Measurements from ENCODE around the gene GIT2.
"Not testable (repeated sequence)": the region's sequence is repeated elsewhere in the genome, so short reads cannot be mapped to it uniquely, and the experiment has no call there.

GIT2 gene

GRCh38 chr12:109940339-109940923 lies 55.7 kb downstream of the GIT2 start:
- no peak for ATAC-seq (replicated peaks)
- peaks cover 5 to 8% of the 10 kb centered on the region in 2 donors for H3K4me1 Mint-ChIP-seq
- no peaks in the 10 kb centered on the region for H3K9me3 Mint-ChIP-seq
- no peak overlapping the region for H3K27ac Mint-ChIP-seq
- H3K27me3 Mint-ChIP-seq: no peaks in the 10 kb centered on the region
- no peak overlapping the region for H3K4me3 Mint-ChIP-seq
- no peak for DNase-seq
- H3K36me3 Mint-ChIP-seq: peaks cover 47 to 53% of the 10 kb centered on the region in 2 donors

GRCh38 chr12:109939504-109939903 lies 56.7 kb downstream of the GIT2 start:
- no peak overlapping the region for H3K27ac Mint-ChIP-seq
- H3K4me1 Mint-ChIP-seq: peaks cover under 1 to 2% of the 10 kb centered on the region in 2 donors
- ATAC-seq (replicated peaks): no peak
- peaks cover 39 to 46% of the 10 kb centered on the region in 2 donors for H3K36me3 Mint-ChIP-seq
- DNase-seq: no peak
- H3K4me3 Mint-ChIP-seq: no peak overlapping the region
- H3K27me3 Mint-ChIP-seq: no peaks in the 10 kb centered on the region
- no peaks in the 10 kb centered on the region for H3K9me3 Mint-ChIP-seq

- Mint-ChIP-seq H3K4me3 (no peak overlapping the region), H3K9me3 (no peaks in the 10 kb centered on the region), H3K4me1 (peaks cover 0 to 2% of the 10 kb centered on the region in 2 donors), H3K27me3 (no peaks in the 10 kb centered on the region), H3K36me3 (peaks cover 39 to 49% of the 10 kb centered on the region in 2 donors), H3K27ac (no peak overlapping the region)
- DNase-seq (no peak), ATAC-seq (replicated peaks) (no peak)
Observed at GRCh38 chr12:109938947-109939346, 57.2 kb downstream of the GIT2 start.

GRCh38 chr12:109937371-109937770 lies 58.8 kb downstream of the GIT2 start:
- H3K9me3 Mint-ChIP-seq: no peaks in the 10 kb centered on the region
- ATAC-seq (replicated peaks) (no peak), DNase-seq (no peak)
- H3K36me3 Mint-ChIP-seq: peaks cover 43 to 52% of the 10 kb centered on the region in 2 donors
- peaks cover 0 to 2% of the 10 kb centered on the region in 2 donors for H3K4me1 Mint-ChIP-seq
- H3K27ac Mint-ChIP-seq: no peak overlapping the region
- H3K27me3 Mint-ChIP-seq: no peaks in the 10 kb centered on the region
- no peak overlapping the region for H3K4me3 Mint-ChIP-seq

- no peaks in the 10 kb centered on the region for H3K9me3 Mint-ChIP-seq
- H3K27me3 Mint-ChIP-seq: no peaks in the 10 kb centered on the region
- peaks cover 46 to 54% of the 10 kb centered on the region in 2 donors for H3K36me3 Mint-ChIP-seq
- no peaks in the 10 kb centered on the region for H3K4me1 Mint-ChIP-seq
- DNase-seq: no peak
- no peak for ATAC-seq (replicated peaks)
- H3K27ac Mint-ChIP-seq: no peak overlapping the region
- H3K4me3 Mint-ChIP-seq: no peak overlapping the region
Observed at GRCh38 chr12:109934026-109934425, 62.1 kb downstream of the GIT2 start.

- ATAC-seq (replicated peaks) (no peak), DNase-seq (no peak)
- no peaks in the 10 kb centered on the region for H3K4me1 Mint-ChIP-seq
- H3K27me3 Mint-ChIP-seq: no peaks in the 10 kb centered on the region
- no peaks in the 10 kb centered on the region for H3K9me3 Mint-ChIP-seq
- no peak overlapping the region for H3K27ac Mint-ChIP-seq
- no peak overlapping the region for H3K4me3 Mint-ChIP-seq
- peaks cover 37 to 45% of the 10 kb centered on the region in 2 donors for H3K36me3 Mint-ChIP-seq
Observed at GRCh38 chr12:109932878-109933503, 63.2 kb downstream of the GIT2 start.

- no peaks in the 10 kb centered on the region for H3K4me1 Mint-ChIP-seq
- DNase-seq (no peak), ATAC-seq (replicated peaks) (no peak)
- peaks cover 34 to 39% of the 10 kb centered on the region in 2 donors for H3K36me3 Mint-ChIP-seq
- H3K27me3 Mint-ChIP-seq: no peaks in the 10 kb centered on the region
- H3K27ac Mint-ChIP-seq: no peak overlapping the region
- H3K4me3 Mint-ChIP-seq: no peak overlapping the region
- H3K9me3 Mint-ChIP-seq: no peaks in the 10 kb centered on the region
Observed at GRCh38 chr12:109931143-109931542, 65.0 kb downstream of the GIT2 start.

GRCh38 chr12:109930028-109930800 lies 66.0 kb downstream of the GIT2 start:
- no peak for ATAC-seq (replicated peaks)
- H3K4me3 Mint-ChIP-seq: no peak overlapping the region
- H3K27me3 Mint-ChIP-seq: no peaks in the 10 kb centered on the region
- H3K4me1 Mint-ChIP-seq: no peaks in the 10 kb centered on the region
- no peak for DNase-seq
- no peak overlapping the region for H3K27ac Mint-ChIP-seq
- H3K36me3 Mint-ChIP-seq: peaks cover 29 to 34% of the 10 kb centered on the region in 2 donors
- H3K9me3 Mint-ChIP-seq: no peaks in the 10 kb centered on the region

- H3K36me3 Mint-ChIP-seq: peaks cover 27 to 39% of the 10 kb centered on the region in 2 donors
- not testable (repeated sequence) for H3K4me3 Mint-ChIP-seq; H3K9me3 Mint-ChIP-seq; H3K27ac Mint-ChIP-seq; DNase-seq; H3K27me3 Mint-ChIP-seq; ATAC-seq (replicated peaks); H3K4me1 Mint-ChIP-seq
Observed at GRCh38 chr12:109929326-109929725, 66.8 kb downstream of the GIT2 start.

GRCh38 chr12:109928058-109928656 lies 68.0 kb downstream of the GIT2 start:
- ATAC-seq (replicated peaks) (no peak), DNase-seq (no peak)
- H3K27me3 Mint-ChIP-seq: no peaks in the 10 kb centered on the region
- H3K4me1 Mint-ChIP-seq: no peaks in the 10 kb centered on the region
- H3K4me3 Mint-ChIP-seq: no peak overlapping the region
- H3K36me3 Mint-ChIP-seq: peaks cover 30 to 40% of the 10 kb centered on the region in 2 donors
- H3K9me3 Mint-ChIP-seq: no peaks in the 10 kb centered on the region
- H3K27ac Mint-ChIP-seq: no peak overlapping the region

GRCh38 chr12:109927622-109928021 lies 68.5 kb downstream of the GIT2 start:
- Mint-ChIP-seq H3K9me3 (no peaks in the 10 kb centered on the region), H3K36me3 (peaks cover 27 to 41% of the 10 kb centered on the region in 2 donors), H3K27ac (no peak overlapping the region), H3K27me3 (no peaks in the 10 kb centered on the region), H3K4me1 (no peaks in the 10 kb centered on the region), H3K4me3 (no peak overlapping the region)
- no peak for DNase-seq
- peak; percentile 60 to 75 for ATAC-seq (replicated peaks)

- peaks cover 30 to 37% of the 10 kb centered on the region in 2 donors for H3K36me3 Mint-ChIP-seq
- no peak for DNase-seq
- H3K9me3 Mint-ChIP-seq: no peaks in the 10 kb centered on the region
- no peaks in the 10 kb centered on the region for H3K27me3 Mint-ChIP-seq
- no peaks in the 10 kb centered on the region for H3K4me1 Mint-ChIP-seq
- no peak overlapping the region for H3K4me3 Mint-ChIP-seq
- H3K27ac Mint-ChIP-seq: no peak overlapping the region
- ATAC-seq (replicated peaks): no peak
Observed at GRCh38 chr12:109926488-109927210, 69.5 kb downstream of the GIT2 start.

- H3K9me3 Mint-ChIP-seq: no peaks in the 10 kb centered on the region
- no peak overlapping the region for H3K27ac Mint-ChIP-seq
- no peaks in the 10 kb centered on the region for H3K4me1 Mint-ChIP-seq
- DNase-seq: no peak
- H3K4me3 Mint-ChIP-seq: no peak overlapping the region
- H3K27me3 Mint-ChIP-seq: no peaks in the 10 kb centered on the region
- ATAC-seq (replicated peaks): no peak
- peaks cover 28 to 35% of the 10 kb centered on the region in 2 donors for H3K36me3 Mint-ChIP-seq
Observed at GRCh38 chr12:109926016-109926415, 70.2 kb downstream of the GIT2 start.

All from stimulated activated naive B cell treated with anti-CD40 and anti-IgM and Interleukin-4, amounts not matched to agents 10 μg/mL and 1 μg/mL and 100 μg/mL, for 72 hours (primary cell).